SK-N-SH (cell line): ENCODE results near the gene ZNF208. TPM values are rescaled to one million over a fixed set of nuclear protein-coding genes. Genes with fewer than 3 reads are reported as not detected.

Experiments used
- CTCF ChIA-PET: fragments of 300-600, 350-600 bp; formaldehyde crosslinking; extraction: SDS; loops from one replicate; lab custom pipeline; 2021; lab: Yijun Ruan, JAX
- POLR2A ChIA-PET: fragments of 350-600 bp; sonication (Branson Sonifier 250); formaldehyde crosslinking; extraction: SDS; loops from one replicate; lab custom pipeline; 2020; ENCODE audit warnings: antibody characterized with exemption, inconsistent platforms; lab: Yijun Ruan, JAX
- DNase-seq: peaks from one replicate; pipeline ENCODE4 v3.0.0; 2012
- H2AFZ ChIP-seq: fragments of 200-600 bp; sonication (generic); 2 replicates; pipeline ENCODE4 v1.8.1; 2016; ENCODE audit warnings: antibody characterized with exemption, mild to moderate bottlenecking, low read depth
- H3F3A ChIP-seq: fragments of 200-600 bp; sonication (generic); replicated peaks from 2 replicates; pipeline ENCODE3; 2016; ENCODE audit warnings: antibody characterized with exemption, mild to moderate bottlenecking; ENCODE audit not compliant: insufficient read depth
- H3K27ac ChIP-seq, 2 experiments: fragments of 200-500 bp in 1 of 2; fragments of 200-600 bp in 1 of 2; sonication (Bioruptor generic) in 1 of 2; sonication (generic), shearing (Covaris generic) in 1 of 2; 2 replicates each; pipeline versions ENCODE4 v1.5.1 to v1.6.1; 2014 to 2016; ENCODE audit warnings: low read depth in 2 of 2, inconsistent platforms in 1 of 2, low read length in 1 of 2, mild to moderate bottlenecking in 1 of 2, mixed read lengths in 1 of 2
- H3K27me3 ChIP-seq: fragments of 200-600 bp; sonication (generic), shearing (Covaris generic); 2 replicates; pipeline ENCODE4 v1.6.1; 2016; ENCODE audit warnings: mixed run types; ENCODE audit not compliant: insufficient read depth
- H3K36me3 ChIP-seq, 2 experiments: fragments of 200-500 bp in 1 of 2; fragments of 200-600 bp in 1 of 2; sonication (Bioruptor generic) in 1 of 2; sonication (generic) in 1 of 2; replicated peaks in 1 of 2; 2 replicates each; pipeline versions ENCODE3 to v1.5.1; 2014 to 2016; ENCODE audit warnings: low read length in 1 of 2, mild to moderate bottlenecking in 1 of 2; ENCODE audit not compliant: insufficient read depth in 2 of 2, control insufficient read depth in 1 of 2
- H3K4me1 ChIP-seq, 2 experiments: fragments of 200-500 bp in 1 of 2; fragments of 200-600 bp in 1 of 2; sonication (Bioruptor generic) in 1 of 2; sonication (generic), shearing (Covaris generic) in 1 of 2; 2 replicates each; pipeline versions ENCODE4 v1.5.1 to v1.6.1; 2014 to 2016; ENCODE audit warnings: low read depth in 1 of 2, low read length in 1 of 2, mixed run types in 1 of 2; ENCODE audit not compliant: insufficient read depth in 2 of 2, control insufficient read depth in 1 of 2
- H3K4me2 ChIP-seq: fragments of 200-600 bp; sonication (generic), shearing (Covaris generic); 2 replicates; pipeline ENCODE4 v1.6.1; 2017; ENCODE audit warnings: mixed run types
- H3K4me3 ChIP-seq, 2 experiments: fragments of 200-500 bp in 1 of 2; fragments of 200-600 bp in 1 of 2; sonication (Bioruptor generic) in 1 of 2; sonication (generic), shearing (Covaris generic) in 1 of 2; 2 replicates each; pipeline versions ENCODE4 v1.5.1 to v1.8.1; 2014 to 2016; ENCODE audit warnings: low read depth in 2 of 2, inconsistent platforms in 1 of 2, low read length in 1 of 2, mild to moderate bottlenecking in 1 of 2, mixed read lengths in 1 of 2, moderate library complexity in 1 of 2
- H3K79me2 ChIP-seq: fragments of 200-600 bp; sonication (generic); 2 replicates; pipeline ENCODE4 v1.8.1; 2017; ENCODE audit warnings: mild to moderate bottlenecking; ENCODE audit not compliant: insufficient read depth
- H3K9ac ChIP-seq: fragments of 200-600 bp; sonication (generic); 2 replicates; pipeline ENCODE4 v1.6.1; 2017; ENCODE audit warnings: mixed run types
- H3K9me2 ChIP-seq: fragments of 200-600 bp; sonication (generic); 2 replicates; pipeline ENCODE4 v1.6.1; 2017; ENCODE audit warnings: mixed run types
- H3K9me3 ChIP-seq: fragments of 200-600 bp; sonication (generic); 2 replicates; pipeline ENCODE4 v1.6.1; 2017; ENCODE audit warnings: mixed run types, mild to moderate bottlenecking, moderate library complexity
- H4K20me1 ChIP-seq: fragments of 200-600 bp; sonication (generic); 2 replicates; pipeline ENCODE4 v1.6.1; 2017; ENCODE audit warnings: mild to moderate bottlenecking, mixed run types; ENCODE audit not compliant: insufficient read depth
- EP300 ChIP-seq, 2 experiments: IDR thresholded peaks; 2 replicates each; pipeline versions ENCODE4 v1.4.0 to v1.6.1; 2012; ENCODE audit warnings: borderline replicate concordance in 1 of 2, low read depth in 1 of 2, low read length in 1 of 2
- FOXM1 ChIP-seq: IDR thresholded peaks from 2 replicates; pipeline ENCODE4 v1.4.0; 2012; ENCODE audit warnings: low read depth, mild to moderate bottlenecking
- GABPA ChIP-seq: IDR thresholded peaks from 2 replicates; pipeline ENCODE4 v1.4.0; 2012; ENCODE audit warnings: low read depth, mild to moderate bottlenecking
- GATA2 ChIP-seq: sonication (generic); formaldehyde crosslinking; IDR thresholded peaks from 2 replicates; pipeline ENCODE4 v1.5.0; 2020; ENCODE audit warnings: mild to moderate bottlenecking, missing genetic modification reagents
- JUND ChIP-seq: IDR thresholded peaks from 2 replicates; pipeline ENCODE4 v1.4.0; 2012
- MAX ChIP-seq: IDR thresholded peaks from 2 replicates; pipeline ENCODE4 v1.4.0; 2012; ENCODE audit warnings: low read depth
- MEF2A ChIP-seq: IDR thresholded peaks from 2 replicates; pipeline ENCODE4 v1.4.0; 2012; ENCODE audit warnings: low read depth, borderline replicate concordance
- MXI1 ChIP-seq: IDR thresholded peaks from 2 replicates; pipeline ENCODE4 v1.6.1; 2012; ENCODE audit warnings: mild to moderate bottlenecking, low read depth, low read length, improper control_type of control experiment
- NFIC ChIP-seq: IDR thresholded peaks from 2 replicates; pipeline ENCODE4 v1.4.0; 2012; ENCODE audit warnings: borderline replicate concordance
- NRF1 ChIP-seq: IDR thresholded peaks from 2 replicates; pipeline ENCODE4 v1.6.1; 2012; ENCODE audit warnings: low read depth, mild to moderate bottlenecking, low read length
- POLR2AphosphoS5 ChIP-seq: IDR thresholded peaks from 2 replicates; pipeline ENCODE4 v1.6.1; 2012; ENCODE audit warnings: low read depth, low read length
- RCOR1 ChIP-seq: fragments of 150-350 bp; IDR thresholded peaks from 2 replicates; pipeline ENCODE4 v1.6.1; 2017; ENCODE audit warnings: antibody characterized with exemption, low read length
- REST ChIP-seq: IDR thresholded peaks from 2 replicates; pipeline ENCODE4 v1.6.1; 2012; ENCODE audit warnings: mild to moderate bottlenecking, low read depth, low read length, moderate library complexity
- SMC3 ChIP-seq: IDR thresholded peaks from 2 replicates; pipeline ENCODE4 v1.6.1; 2012; ENCODE audit warnings: low read depth, low read length, improper control_type of control experiment
- TCF12 ChIP-seq: IDR thresholded peaks from 2 replicates; pipeline ENCODE4 v1.4.0; 2012
- TEAD4 ChIP-seq: IDR thresholded peaks from 2 replicates; pipeline ENCODE4 v1.4.0; 2012; ENCODE audit warnings: mild to moderate bottlenecking, borderline replicate concordance; ENCODE audit not compliant: insufficient read depth
- USF2 ChIP-seq: fragments of 150-350 bp; IDR thresholded peaks from 2 replicates; pipeline ENCODE4 v1.6.1; 2017; ENCODE audit warnings: antibody characterized with exemption, low read length, low read depth, borderline replicate concordance
- YY1 ChIP-seq: IDR thresholded peaks from 2 replicates; pipeline ENCODE4 v1.4.0; 2012; ENCODE audit warnings: low read depth, mild to moderate bottlenecking
- ZBTB33 ChIP-seq: IDR thresholded peaks from 2 replicates; pipeline ENCODE4 v1.4.0; 2012; ENCODE audit warnings: low read depth, borderline replicate concordance
- WGBS: methylation state at CpG from one replicate; pipeline ENCODE4 v1.1.6; 2017; ENCODE audit warnings: low lambda C conversion rate; 5-methylcytosine and 5-hydroxymethylcytosine counted together
- polyA plus RNA-seq, 3 experiments: library from polyadenylated mRNA; depleted of rRNA; stranded (reverse); fragments of >200 nt; gene quantifications; 2 replicates each; pipeline ENCODE4 v1.2.3, GENCODE V29; 2012

Gene ZNF208
- polyA plus RNA-seq, 1 of the 3 experiments (the other 2 are of a cell fraction) = not detected

GRCh38 chr19:21921691-21922180 lies 89.0 kb downstream of the ZNF208 start:
- no peaks in the 10 kb centered on the region for H3K79me2 ChIP-seq
- CTCF ChIA-PET = no interaction called here
- H3F3A ChIP-seq = no peaks in the 10 kb centered on the region
- no peaks in the 10 kb centered on the region for H3K4me1 ChIP-seq
- no peaks in the 10 kb centered on the region for H3K9me2 ChIP-seq
- H3K4me3 ChIP-seq = no peak overlapping the region
- DNase-seq = no peak
- H3K27ac ChIP-seq = no peak overlapping the region
- no peak overlapping the region for H2AFZ ChIP-seq
- H3K4me2 ChIP-seq = no peak overlapping the region
- no peaks in the 10 kb centered on the region for H3K27me3 ChIP-seq
- no peak overlapping the region for H3K9ac ChIP-seq
- POLR2A ChIA-PET = no interaction called here
- TF ChIP-seq ZBTB33 (no peak), MEF2A (no peak), GABPA (no peak), JUND (no peak), EP300 (IDR thresholded peaks at IDR 0.05; ENCODE audit: borderline replicate concordance in 1 of 2, low read depth in 1 of 2, low read length in 1 of 2) (no peak), YY1 (no peak), SMC3 (no peak), GATA2 (no peak), TCF12 (no peak), TEAD4 (no peak)
- no peaks in the 10 kb centered on the region for H3K9me3 ChIP-seq
- no peaks in the 10 kb centered on the region for H3K36me3 ChIP-seq
- H4K20me1 ChIP-seq = no peaks in the 10 kb centered on the region
- 0% methylated on average over 3 of the region's 3 CpGs for WGBS

- ChIA-PET CTCF (interaction anchor here (1.5 kb wide), 1 partner anchor 11 kb away, joined by 3 read pairs; no protein-coding TSS in a partner anchor), POLR2A (no interaction called here)
- WGBS = 0% methylated on average over 2 of the region's 3 CpGs
- Histone ChIP-seq H3F3A (no peaks in the 10 kb centered on the region), H3K36me3 (no peaks in the 10 kb centered on the region), H3K4me2 (no peak overlapping the region), H3K79me2 (no peaks in the 10 kb centered on the region), H3K4me1 (no peaks in the 10 kb centered on the region), H3K9me2 (no peaks in the 10 kb centered on the region), H2AFZ (no peak overlapping the region), H3K9me3 (no peaks in the 10 kb centered on the region), H3K9ac (no peak overlapping the region), H4K20me1 (no peaks in the 10 kb centered on the region), H3K4me3 (no peak overlapping the region), H3K27ac (no peak overlapping the region), H3K27me3 (no peaks in the 10 kb centered on the region)
- DNase-seq = no peak
- TF ChIP-seq POLR2AphosphoS5 (no peak), ZBTB33 (no peak), MAX (no peak), JUND (no peak), NRF1 (no peak), REST (no peak), YY1 (no peak), GABPA (no peak), GATA2 (no peak), EP300 (IDR thresholded peaks at IDR 0.05; ENCODE audit: borderline replicate concordance in 1 of 2, low read depth in 1 of 2, low read length in 1 of 2) (no peak), FOXM1 (no peak), RCOR1 (no peak), USF2 (no peak), NFIC (no peak), MXI1 (no peak)
These were observed 95.3 kb downstream of the ZNF208 start for GRCh38 chr19:21915411-21915810.
